Omental fat pad (tissue), 4 donors: ENCODE results near the gene LUZP1. TPM values are rescaled to one million over a fixed set of nuclear protein-coding genes. Genes with fewer than 3 reads are reported as not detected.

Experiments
- ATAC-seq: fragments of 150-250 bp; one replicate; pipeline ENCODE4 v1.9.1; 2016; ENCODE audit warnings: mild to moderate bottlenecking, moderate library complexity; ENCODE audit not compliant: low FRiP score
- DNase-seq: peaks from one replicate; pipeline ENCODE4 v3.0.0-alpha.2; 2019; ENCODE audit warnings: low spot score
- CTCF ChIP-seq, 3 donors: fragments of 450-650 bp; IDR thresholded peaks; one replicate each; pipeline ENCODE4 v1.5.1; 2016 to 2017; ENCODE audit warnings: antibody characterized with exemption in 3 of 3, mild to moderate bottlenecking in 3 of 3, moderate library complexity in 2 of 3
- total RNA-seq, 4 donors: library from RNA; depleted of rRNA; stranded (reverse); fragments of >200 nt; gene quantifications; one replicate each; pipeline ENCODE4 v1.1.0, GENCODE V29; 2016

Gene LUZP1
- total RNA-seq, 4 donors from 2014 or later = 20.9 to 35.9 (median 31.3) TPM

GRCh38 chr1:23152966-23153684 lies 15.5 kb downstream of the LUZP1 start:
- DNase-seq (no peak), ATAC-seq (no peak)
- TF ChIP-seq CTCF (IDR thresholded peaks at IDR 0.05) = no peak

DNA sequence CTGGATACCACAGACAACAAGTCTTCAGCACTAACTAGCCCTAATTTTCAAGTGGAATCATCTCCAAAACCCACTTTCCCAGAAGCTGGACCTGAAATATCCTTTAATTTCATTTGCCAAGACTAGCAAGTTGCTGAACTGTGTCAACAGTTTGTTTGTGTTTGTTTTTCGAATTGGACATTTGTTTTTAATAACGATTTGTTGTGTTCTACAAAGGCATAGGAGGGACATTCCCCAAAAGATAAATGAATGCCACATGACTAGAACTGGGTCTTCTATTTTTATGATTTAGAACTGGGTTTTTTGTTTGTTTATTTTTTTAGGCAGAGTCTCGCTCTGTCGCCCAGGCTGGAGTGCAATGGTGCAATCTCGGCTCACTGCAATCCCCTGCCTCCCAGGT lies 17.9 kb downstream of the LUZP1 start:
- ATAC-seq (no peak), DNase-seq (no peak)
- no peak for TF ChIP-seq CTCF (IDR thresholded peaks at IDR 0.05)

GRCh38 chr1:23150125-23150524 lies 18.5 kb downstream of the LUZP1 start:
- ATAC-seq = no peak
- no peak for TF ChIP-seq CTCF (IDR thresholded peaks at IDR 0.05)

DNA sequence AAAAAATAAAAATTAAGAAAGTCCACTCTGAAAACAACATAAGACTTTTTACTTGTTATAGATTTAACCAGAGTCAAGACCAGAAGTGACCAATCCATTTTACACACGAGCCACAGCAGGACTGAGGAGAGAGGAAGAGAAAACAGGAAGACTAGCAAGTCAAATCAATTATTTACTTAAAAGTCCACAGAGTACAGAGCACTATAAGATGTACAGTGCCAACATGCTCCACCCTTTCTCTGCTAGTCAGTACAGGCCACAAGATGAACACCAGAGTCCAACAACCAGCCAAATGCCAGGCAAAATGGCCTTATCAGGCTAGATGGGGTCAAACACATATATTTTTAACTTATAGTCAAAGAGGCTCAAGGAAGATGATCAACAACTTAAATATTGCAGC lies 19.5 kb downstream of the LUZP1 start:
- no peak for TF ChIP-seq CTCF (IDR thresholded peaks at IDR 0.05)
- ATAC-seq (no peak), DNase-seq (no peak)

More at GRCh38 chr1:23150125-23150524, 18.5 kb downstream of the LUZP1 start:
- no peak for DNase-seq

DNA sequence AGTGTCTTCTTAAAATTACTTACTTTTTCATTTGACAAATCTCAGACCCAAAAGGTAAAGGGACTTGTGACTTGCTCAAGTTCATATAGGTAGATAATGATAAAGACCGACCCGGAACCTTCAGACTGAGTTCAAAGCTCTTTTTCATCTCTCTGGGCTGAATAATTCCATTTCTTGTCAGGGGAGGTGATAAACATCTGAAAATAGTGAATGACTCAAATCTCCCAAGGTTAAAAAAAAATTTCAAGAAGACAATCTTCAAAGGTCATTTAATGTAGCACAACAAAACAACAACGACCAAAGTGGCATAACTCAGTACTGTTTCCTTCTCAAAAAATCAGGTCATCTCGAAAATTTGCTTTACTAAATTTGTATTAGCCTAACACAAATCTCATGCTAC lies 20.6 kb downstream of the LUZP1 start:
- DNase-seq (no peak), ATAC-seq (no peak)
- no peak for TF ChIP-seq CTCF (IDR thresholded peaks at IDR 0.05)

- no peak for DNase-seq
- TF ChIP-seq CTCF (IDR thresholded peaks at IDR 0.05) = no peak
- ATAC-seq = peak; percentile 14
These were observed 27.6 kb downstream of the LUZP1 start for GRCh38 chr1:23140940-23141596.

DNA sequence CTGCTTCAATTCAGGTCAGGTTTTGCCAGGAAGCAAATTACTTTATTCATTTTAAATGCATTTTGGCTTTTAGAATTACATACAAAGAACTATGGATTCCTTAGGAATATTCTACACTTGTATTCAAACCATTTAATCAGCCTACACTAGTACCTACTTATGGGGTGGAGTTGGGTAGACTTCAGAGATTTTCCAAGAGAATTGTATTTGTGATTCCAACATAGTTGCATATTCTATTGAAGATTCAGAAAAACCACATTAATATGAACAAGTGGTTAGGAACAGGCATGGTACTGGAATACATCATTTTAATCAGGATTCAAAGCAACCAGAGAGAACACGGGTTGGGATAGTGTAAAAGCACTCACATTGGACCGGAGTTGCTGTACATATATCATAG lies 33.4 kb downstream of the LUZP1 start:
- no peak for TF ChIP-seq CTCF (IDR thresholded peaks at IDR 0.05)
- no peak for ATAC-seq
- DNase-seq = no peak
